OCI-LY1 (cell line): Measurements from ENCODE around the gene C3orf18.

ENCODE experiments used
- H2AFZ ChIP-seq: fragments of 200-600 bp; sonication (generic), shearing (Covaris generic); 2 replicates; pipeline ENCODE4 v1.6.0; 2014; ENCODE audit warnings: antibody characterized with exemption, mild to moderate bottlenecking, low read length
- H3F3A ChIP-seq: fragments of 200-600 bp; sonication (generic), shearing (Covaris generic); 2 replicates; pipeline ENCODE4 v1.6.0; 2014; ENCODE audit warnings: mild to moderate bottlenecking, antibody characterized with exemption, low read length, moderate library complexity; ENCODE audit not compliant: insufficient read depth
- H3K27ac ChIP-seq: fragments of 200-600 bp; sonication (generic); 2 replicates; pipeline ENCODE4 v1.5.1; 2014; ENCODE audit warnings: low read length, mixed run types, mild to moderate bottlenecking, low read depth; ENCODE audit not compliant: poor library complexity, severe bottlenecking
- H3K27me3 ChIP-seq: fragments of 200-600 bp; sonication (generic); 2 replicates; pipeline ENCODE4 v1.6.0; 2014; ENCODE audit warnings: antibody characterized with exemption, mild to moderate bottlenecking, low read length, moderate library complexity; ENCODE audit not compliant: insufficient read depth
- H3K36me3 ChIP-seq: fragments of 200-600 bp; sonication (generic); 2 replicates; pipeline ENCODE4 v1.6.1; 2014; ENCODE audit warnings: mild to moderate bottlenecking, antibody characterized with exemption, low read length, moderate library complexity, mixed read lengths; ENCODE audit not compliant: insufficient read depth
- H3K4me1 ChIP-seq: fragments of 200-600 bp; sonication (generic); 2 replicates; pipeline ENCODE4 v1.5.1; 2014; ENCODE audit warnings: mild to moderate bottlenecking, low read length, moderate library complexity; ENCODE audit not compliant: insufficient read depth, severe bottlenecking
- H3K4me2 ChIP-seq: fragments of 200-600 bp; sonication (generic), shearing (Covaris generic); 2 replicates; pipeline ENCODE4 v1.6.1; 2014; ENCODE audit warnings: low read length
- H3K4me3 ChIP-seq: fragments of 200-600 bp; sonication (generic); 2 replicates; pipeline ENCODE4 v1.5.1; 2014; ENCODE audit warnings: low read length, low read depth, mild to moderate bottlenecking, mixed read lengths; ENCODE audit not compliant: poor library complexity, severe bottlenecking
- H3K79me2 ChIP-seq: fragments of 200-600 bp; shearing (Covaris generic); 2 replicates; pipeline ENCODE4 v1.6.1; 2016; ENCODE audit warnings: mixed run types, low read length, mixed read lengths; ENCODE audit not compliant: insufficient read depth
- H3K9ac ChIP-seq: fragments of 200-600 bp; sonication (generic), shearing (Covaris generic); 2 replicates; pipeline ENCODE4 v1.6.1; 2014; ENCODE audit warnings: mild to moderate bottlenecking, low read length, mixed read lengths
- H3K9me2 ChIP-seq: fragments of 200-600 bp; sonication (generic), shearing (Covaris generic); 2 replicates; pipeline ENCODE4 v1.6.1; 2014; ENCODE audit warnings: low read depth, mild to moderate bottlenecking, low read length, mixed read lengths
- H3K9me3 ChIP-seq: fragments of 200-600 bp; shearing (Covaris generic); 2 replicates; pipeline ENCODE4 v1.6.1; 2014; ENCODE audit warnings: low read length, mixed read lengths
- H4K20me1 ChIP-seq: fragments of 200-600 bp; sonication (generic), shearing (Covaris generic); 2 replicates; pipeline ENCODE4 v1.6.0; 2016; ENCODE audit warnings: mild to moderate bottlenecking, low read length; ENCODE audit not compliant: insufficient read depth
- CTCF ChIP-seq: fragments of 200-600 bp; sonication (generic), shearing (Covaris generic); IDR thresholded peaks from 2 replicates; pipeline ENCODE4 v1.5.1; 2017; ENCODE audit warnings: mild to moderate bottlenecking, antibody characterized with exemption, low read length, moderate library complexity, mixed read lengths
- EZH2 ChIP-seq: fragments of 200-600 bp; sonication (generic), shearing (Covaris generic); IDR thresholded peaks from 2 replicates; pipeline ENCODE4 v1.8.0; 2017; ENCODE audit warnings: borderline replicate concordance, mixed run types, mild to moderate bottlenecking, antibody characterized with exemption, low read length, moderate library complexity, mixed read lengths

Gene C3orf18

DNA sequence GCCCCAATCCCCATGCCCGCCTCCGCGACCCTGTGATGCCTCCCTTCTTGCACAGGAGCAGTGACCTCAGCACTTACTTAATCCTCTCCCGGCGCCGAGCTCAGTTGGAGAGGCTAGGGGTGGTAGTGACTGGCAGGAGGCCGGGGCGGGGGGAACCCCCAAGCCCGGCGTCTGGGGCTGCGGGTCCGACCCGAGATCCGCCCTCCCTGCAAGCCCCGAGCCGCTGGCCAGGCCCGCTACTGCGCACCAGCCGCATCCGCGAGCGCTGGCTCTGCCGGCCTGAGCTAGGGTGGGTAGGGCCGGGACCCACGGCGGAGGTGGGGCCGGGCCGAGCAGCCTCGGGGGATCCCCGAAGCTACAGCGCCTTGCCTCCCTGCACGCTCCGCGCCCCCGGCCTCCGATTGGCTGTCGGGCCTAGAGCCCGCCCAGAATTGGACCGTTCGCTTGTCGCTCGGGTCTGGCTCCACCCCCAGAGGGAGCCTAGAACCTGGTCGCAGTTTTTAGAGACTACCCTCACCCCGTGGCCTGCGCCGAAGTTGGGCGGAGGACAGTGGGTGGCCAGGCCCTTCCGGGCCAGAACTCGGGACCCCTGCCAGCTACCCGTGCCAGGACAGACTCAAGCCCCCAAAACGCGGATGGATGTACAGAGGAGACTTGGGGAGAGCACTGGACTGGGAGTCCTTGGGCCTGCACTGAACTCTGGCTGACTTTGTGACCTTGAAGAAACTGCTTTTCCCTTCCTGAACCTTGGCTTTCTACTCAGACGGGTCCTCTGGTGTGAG, at the start of gene C3orf18:
C3orf18 (minus strand) TSS at position 362 of the 782 bp plus-strand sequence. CDS start 2,048 bp downstream, outside the sequence.
- peak within 1 kb of the TSS; percentile 60 for H3K9ac ChIP-seq
- no peaks in the 10 kb centered on the region for H3K36me3 ChIP-seq
- H3K27me3 ChIP-seq, result no peaks in the 10 kb centered on the region
- H3K27ac ChIP-seq, result no peak within 1 kb of the TSS
- no peaks in the 10 kb centered on the region for H3K9me3 ChIP-seq
- H3F3A ChIP-seq, result no peaks in the 10 kb centered on the region
- H3K9me2 ChIP-seq, result no peaks in the 10 kb centered on the region
- peak within 1 kb of the TSS; percentile 100 for H3K4me3 ChIP-seq
- no peaks in the 10 kb centered on the region for H3K79me2 ChIP-seq
- H3K4me2 ChIP-seq, result peak within 1 kb of the TSS; percentile 89
- peaks cover 29% of the 10 kb centered on the region for H3K4me1 ChIP-seq
- TF ChIP-seq EZH2 (no peak), CTCF (no peak)
- no peak within 1 kb of the TSS for H2AFZ ChIP-seq
- no peaks in the 10 kb centered on the region for H4K20me1 ChIP-seq

- Histone ChIP-seq H3K4me2 (peak overlapping the region; percentile 68), H3F3A (no peaks in the 10 kb centered on the region), H2AFZ (no peak overlapping the region), H3K4me1 (peaks cover 21% of the 10 kb centered on the region), H3K9me3 (no peaks in the 10 kb centered on the region), H3K36me3 (no peaks in the 10 kb centered on the region), H4K20me1 (no peaks in the 10 kb centered on the region), H3K9me2 (no peaks in the 10 kb centered on the region), H3K9ac (peak overlapping the region; percentile 6; the same call in 1 of the 2 replicates), H3K4me3 (peak overlapping the region; percentile 80), H3K27ac (peak overlapping the region; percentile 24), H3K79me2 (no peaks in the 10 kb centered on the region), H3K27me3 (no peaks in the 10 kb centered on the region)
- no peak for TF ChIP-seq CTCF
- TF ChIP-seq EZH2, result no peak
Observed at GRCh38 chr3:50616770-50617095, 49.2 kb upstream of the C3orf18 start.

GRCh38 chr3:50616003-50616769, 48.6 kb upstream of the C3orf18 start:
- Histone ChIP-seq H3K4me2 (peak overlapping the region; percentile 68), H3K27ac (peak overlapping the region; percentile 24), H3K4me1 (peaks cover 24% of the 10 kb centered on the region), H3K27me3 (peaks cover under 1% of the 10 kb centered on the region; the same call in 1 of the 2 replicates), H3K4me3 (peak overlapping the region; percentile 80), H3K9me3 (no peaks in the 10 kb centered on the region), H3K36me3 (no peaks in the 10 kb centered on the region), H3F3A (no peaks in the 10 kb centered on the region), H3K79me2 (no peaks in the 10 kb centered on the region), H3K9ac (peak overlapping the region; percentile 6; the same call in 1 of the 2 replicates), H3K9me2 (no peaks in the 10 kb centered on the region), H2AFZ (no peak overlapping the region), H4K20me1 (no peaks in the 10 kb centered on the region)
- no peak for TF ChIP-seq EZH2
- peak; percentile 94 for TF ChIP-seq CTCF
